Activated CD8-positive, alpha-beta memory T cell treated with anti-CD3 and anti-CD28 coated beads, Interleukin-2, amount 10 ng/mL, durations not matched to agents 7 days and 5 days (primary cell): ENCODE data around the gene GRAMD1B. TPM values are rescaled to one million over a fixed set of nuclear protein-coding genes. Genes with fewer than 3 reads are reported as not detected.

Experiments
- ATAC-seq: fragments of 150-1000 bp; cut with Tn5 transposase; one replicate; pipeline ENCODE4 v1.10.0; 2021; ENCODE audit warnings: moderate library complexity
- CTCF ChIA-PET: fragments of 350-600 bp; sonication (Branson Sonifier 250); formaldehyde crosslinking; loops from one replicate; lab custom pipeline; 2021; ENCODE audit warnings: antibody characterized with exemption; lab: Charles Lee
- DNase-seq: peaks from one replicate; pipeline ENCODE4 v3.0.0-alpha.2; 2020
- H3K27ac Mint-ChIP-seq: one replicate; pipeline ENCODE4 v1.8.0; 2021; ENCODE audit warnings: mild to moderate bottlenecking, mixed read lengths
- H3K27me3 Mint-ChIP-seq: one replicate; pipeline ENCODE4 v1.8.0; 2021; ENCODE audit warnings: mixed read lengths
- H3K36me3 Mint-ChIP-seq: one replicate; pipeline ENCODE4 v1.8.0; 2021; ENCODE audit warnings: mild to moderate bottlenecking, mixed read lengths
- H3K4me1 Mint-ChIP-seq: one replicate; pipeline ENCODE4 v1.8.0; 2021; ENCODE audit warnings: mixed read lengths
- H3K4me3 Mint-ChIP-seq: one replicate; pipeline ENCODE4 v1.8.0; 2021; ENCODE audit warnings: mild to moderate bottlenecking, moderate library complexity, mixed read lengths
- H3K9me3 Mint-ChIP-seq: one replicate; pipeline ENCODE4 v1.8.0; 2022; ENCODE audit warnings: low read depth, mixed read lengths
- total RNA-seq, 2 experiments: library from RNA; stranded (reverse); gene quantifications; one replicate each; pipeline ENCODE4 v1.2.3, GENCODE V29; 2021

Gene GRAMD1B
- total RNA-seq, 2 experiments from 2014 or later: 75.6 to 89.9 TPM

- Mint-ChIP-seq H3K4me3 (no peak overlapping the region), H3K27ac (no peak overlapping the region), H3K9me3 (no peaks in the 10 kb centered on the region), H3K36me3 (peaks cover 13% of the 10 kb centered on the region), H3K4me1 (no peaks in the 10 kb centered on the region), H3K27me3 (no peaks in the 10 kb centered on the region)
- CTCF ChIA-PET: interaction anchor here (1.1 to 1.6 kb wide), 4 partner anchors 14 to 79 kb away, joined by 3 to 5 read pairs (median 4); no protein-coding TSS in a partner anchor
- no peak for DNase-seq
- no peak for ATAC-seq
Observed at GRCh38 chr11:123590296-123590912, 160.3 kb downstream of the GRAMD1B start.

GRCh38 chr11:123593570-123593969, 163.5 kb downstream of the GRAMD1B start:
- Mint-ChIP-seq H3K36me3 (peaks cover 27% of the 10 kb centered on the region), H3K4me3 (no peak overlapping the region), H3K27ac (no peak overlapping the region), H3K4me1 (no peaks in the 10 kb centered on the region), H3K27me3 (no peaks in the 10 kb centered on the region), H3K9me3 (no peaks in the 10 kb centered on the region)
- DNase-seq: no peak
- CTCF ChIA-PET: interaction anchor here (1.2 kb wide), 1 partner anchor 13 kb away, joined by 3 read pairs; no protein-coding TSS in a partner anchor
- no peak for ATAC-seq

GRCh38 chr11:123594188-123594901, 164.3 kb downstream of the GRAMD1B start:
- no peaks in the 10 kb centered on the region for H3K27me3 Mint-ChIP-seq
- DNase-seq: no peak
- no peaks in the 10 kb centered on the region for H3K4me1 Mint-ChIP-seq
- CTCF ChIA-PET: interaction anchor here (1.2 kb wide), 1 partner anchor 14 kb away, joined by 3 read pairs; no protein-coding TSS in a partner anchor
- H3K36me3 Mint-ChIP-seq: peaks cover 34% of the 10 kb centered on the region
- H3K27ac Mint-ChIP-seq: no peak overlapping the region
- ATAC-seq: no peak
- H3K4me3 Mint-ChIP-seq: no peak overlapping the region
- H3K9me3 Mint-ChIP-seq: no peaks in the 10 kb centered on the region

GRCh38 chr11:123594921-123595320, 164.9 kb downstream of the GRAMD1B start:
- CTCF ChIA-PET: no interaction called here
- Mint-ChIP-seq H3K9me3 (no peaks in the 10 kb centered on the region), H3K4me3 (no peak overlapping the region), H3K36me3 (peaks cover 37% of the 10 kb centered on the region), H3K27ac (no peak overlapping the region), H3K27me3 (no peaks in the 10 kb centered on the region), H3K4me1 (no peaks in the 10 kb centered on the region)
- DNase-seq: no peak
- no peak for ATAC-seq

GRCh38 chr11:123597859-123598258, 167.8 kb downstream of the GRAMD1B start:
- peaks cover 57% of the 10 kb centered on the region for H3K36me3 Mint-ChIP-seq
- CTCF ChIA-PET: no interaction called here
- ATAC-seq (no peak), DNase-seq (no peak)
- H3K27me3 Mint-ChIP-seq: no peaks in the 10 kb centered on the region
- H3K4me1 Mint-ChIP-seq: no peaks in the 10 kb centered on the region
- H3K27ac Mint-ChIP-seq: no peak overlapping the region
- H3K4me3 Mint-ChIP-seq: no peak overlapping the region
- no peaks in the 10 kb centered on the region for H3K9me3 Mint-ChIP-seq

- H3K27me3 Mint-ChIP-seq: no peaks in the 10 kb centered on the region
- CTCF ChIA-PET: no interaction called here
- no peaks in the 10 kb centered on the region for H3K4me1 Mint-ChIP-seq
- peaks cover 55% of the 10 kb centered on the region for H3K36me3 Mint-ChIP-seq
- H3K9me3 Mint-ChIP-seq: no peaks in the 10 kb centered on the region
- ATAC-seq: no peak
- H3K27ac Mint-ChIP-seq: no peak overlapping the region
- DNase-seq: no peak
- no peak overlapping the region for H3K4me3 Mint-ChIP-seq
Observed at GRCh38 chr11:123601136-123601535, 171.1 kb downstream of the GRAMD1B start.

- ATAC-seq (no peak), DNase-seq (no peak)
- Mint-ChIP-seq H3K4me1 (no peaks in the 10 kb centered on the region), H3K27ac (no peak overlapping the region), H3K36me3 (peaks cover 53% of the 10 kb centered on the region), H3K9me3 (no peaks in the 10 kb centered on the region), H3K4me3 (no peak overlapping the region), H3K27me3 (no peaks in the 10 kb centered on the region)
- CTCF ChIA-PET: no interaction called here
Observed at GRCh38 chr11:123601743-123602142, 171.7 kb downstream of the GRAMD1B start.

GRCh38 chr11:123603666-123604065, 173.6 kb downstream of the GRAMD1B start:
- Mint-ChIP-seq H3K27me3 (no peaks in the 10 kb centered on the region), H3K9me3 (no peaks in the 10 kb centered on the region), H3K36me3 (peaks cover 55% of the 10 kb centered on the region), H3K4me3 (no peak overlapping the region), H3K4me1 (no peaks in the 10 kb centered on the region), H3K27ac (no peak overlapping the region)
- CTCF ChIA-PET: interaction anchor here (1.8 kb wide), 1 partner anchor 23 kb away, joined by 6 read pairs; no protein-coding TSS in a partner anchor
- DNase-seq (no peak), ATAC-seq (no peak)

- DNase-seq (no peak), ATAC-seq (no peak)
- CTCF ChIA-PET: interaction anchor here (1.6 kb wide), 1 partner anchor 31 kb away, joined by 4 read pairs; no protein-coding TSS in a partner anchor
- Mint-ChIP-seq H3K4me1 (no peaks in the 10 kb centered on the region), H3K4me3 (no peak overlapping the region), H3K27ac (no peak overlapping the region), H3K27me3 (no peaks in the 10 kb centered on the region), H3K36me3 (peaks cover 45% of the 10 kb centered on the region), H3K9me3 (no peaks in the 10 kb centered on the region)
Observed at GRCh38 chr11:123607781-123608180, 177.7 kb downstream of the GRAMD1B start.

GRCh38 chr11:123608371-123608770, 178.3 kb downstream of the GRAMD1B start:
- Mint-ChIP-seq H3K4me1 (no peaks in the 10 kb centered on the region), H3K36me3 (peaks cover 49% of the 10 kb centered on the region), H3K9me3 (no peaks in the 10 kb centered on the region), H3K27me3 (no peaks in the 10 kb centered on the region), H3K4me3 (no peak overlapping the region), H3K27ac (no peak overlapping the region)
- DNase-seq (no peak), ATAC-seq (no peak)
- CTCF ChIA-PET: no interaction called here

GRCh38 chr11:123608945-123609344, 178.9 kb downstream of the GRAMD1B start:
- peaks cover 52% of the 10 kb centered on the region for H3K36me3 Mint-ChIP-seq
- DNase-seq (no peak), ATAC-seq (no peak)
- CTCF ChIA-PET: no interaction called here
- H3K27me3 Mint-ChIP-seq: no peaks in the 10 kb centered on the region
- no peaks in the 10 kb centered on the region for H3K9me3 Mint-ChIP-seq
- no peak overlapping the region for H3K4me3 Mint-ChIP-seq
- no peak overlapping the region for H3K27ac Mint-ChIP-seq
- no peaks in the 10 kb centered on the region for H3K4me1 Mint-ChIP-seq

- CTCF ChIA-PET: no interaction called here
- H3K27me3 Mint-ChIP-seq: no peaks in the 10 kb centered on the region
- DNase-seq: no peak
- no peaks in the 10 kb centered on the region for H3K4me1 Mint-ChIP-seq
- H3K36me3 Mint-ChIP-seq: peaks cover 50% of the 10 kb centered on the region
- no peaks in the 10 kb centered on the region for H3K9me3 Mint-ChIP-seq
- no peak overlapping the region for H3K27ac Mint-ChIP-seq
- no peak for ATAC-seq
- no peak overlapping the region for H3K4me3 Mint-ChIP-seq
Observed at GRCh38 chr11:123611698-123612097, 181.6 kb downstream of the GRAMD1B start.

- DNase-seq (no peak), ATAC-seq (no peak)
- Mint-ChIP-seq H3K27me3 (no peaks in the 10 kb centered on the region), H3K27ac (no peak overlapping the region), H3K36me3 (peaks cover 64% of the 10 kb centered on the region), H3K4me1 (no peaks in the 10 kb centered on the region), H3K4me3 (no peak overlapping the region), H3K9me3 (no peaks in the 10 kb centered on the region)
- CTCF ChIA-PET: interaction anchor here (1.5 kb wide), 1 partner anchor 92 kb away, joined by 3 read pairs; no protein-coding TSS in a partner anchor
Observed at GRCh38 chr11:123616505-123617198, 186.6 kb downstream of the GRAMD1B start.
